Stimulated activated naive CD8-positive, alpha-beta T cell treated with anti-CD3 and anti-CD28 coated beads, Interleukin-15, amount 100 ng/mL, for 72 hours (primary cell): ENCODE results near the gene MTF2.
A peak's percentile ranks its signal among the peaks of the same experiment; 100 is the strongest.

Experiments used
- ATAC-seq: fragments of 150-1000 bp; cut with Tn5 transposase; 2 replicates; pipeline ENCODE4 v1.10.0; 2021; ENCODE audit warnings: mild to moderate bottlenecking, moderate library complexity
- DNase-seq, 2 donors: peaks; one replicate each; pipeline ENCODE4 v3.0.0; 2021 to 2022
- H3K27ac Mint-ChIP-seq, 2 donors: one replicate each; pipeline ENCODE4 v1.8.0; 2022; ENCODE audit warnings: mild to moderate bottlenecking in 2 of 2, mixed read lengths in 2 of 2, moderate library complexity in 2 of 2
- H3K27me3 Mint-ChIP-seq: one replicate; pipeline ENCODE4 v1.8.0; 2022; ENCODE audit warnings: mixed read lengths
- H3K4me1 Mint-ChIP-seq: one replicate; pipeline ENCODE4 v1.8.0; 2022; ENCODE audit warnings: mild to moderate bottlenecking, mixed read lengths
- H3K4me3 Mint-ChIP-seq, 2 donors: one replicate each; pipeline ENCODE4 v1.8.0; 2022; ENCODE audit warnings: mild to moderate bottlenecking in 2 of 2, mixed read lengths in 2 of 2, moderate library complexity in 1 of 2
- H3K9me3 Mint-ChIP-seq, 2 donors: one replicate each; pipeline ENCODE4 v1.8.0; 2022; ENCODE audit warnings: mixed read lengths in 2 of 2

The MTF2 gene

DNA sequence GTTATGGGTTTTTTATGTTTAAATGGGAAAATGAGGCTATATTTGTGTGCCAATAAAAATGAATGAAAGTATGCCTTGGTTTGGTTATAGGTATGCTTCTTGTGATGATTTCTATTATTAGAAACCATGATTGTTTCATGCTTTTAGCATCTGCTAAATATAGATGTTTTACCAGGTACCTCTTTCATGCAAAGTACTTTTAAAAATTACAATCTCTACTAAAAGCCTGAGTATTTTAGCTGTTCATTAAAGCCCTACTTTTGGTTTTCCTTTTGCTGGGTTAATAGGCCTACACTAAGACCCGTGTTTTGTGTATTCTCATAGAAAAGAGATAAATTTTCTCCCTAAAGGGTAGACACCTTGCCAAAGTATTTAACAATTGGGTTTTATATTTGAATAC is 32.0 kb downstream of the MTF2 start:
- DNase-seq (no peak), ATAC-seq (no peak)
- H3K4me3 Mint-ChIP-seq: no peak overlapping the region
- H3K9me3 Mint-ChIP-seq: peaks cover 7 to 25% of the 10 kb centered on the region in 2 donors
- no peak overlapping the region for H3K27ac Mint-ChIP-seq
- H3K4me1 Mint-ChIP-seq: peaks cover 29% of the 10 kb centered on the region
- no peaks in the 10 kb centered on the region for H3K27me3 Mint-ChIP-seq

DNA sequence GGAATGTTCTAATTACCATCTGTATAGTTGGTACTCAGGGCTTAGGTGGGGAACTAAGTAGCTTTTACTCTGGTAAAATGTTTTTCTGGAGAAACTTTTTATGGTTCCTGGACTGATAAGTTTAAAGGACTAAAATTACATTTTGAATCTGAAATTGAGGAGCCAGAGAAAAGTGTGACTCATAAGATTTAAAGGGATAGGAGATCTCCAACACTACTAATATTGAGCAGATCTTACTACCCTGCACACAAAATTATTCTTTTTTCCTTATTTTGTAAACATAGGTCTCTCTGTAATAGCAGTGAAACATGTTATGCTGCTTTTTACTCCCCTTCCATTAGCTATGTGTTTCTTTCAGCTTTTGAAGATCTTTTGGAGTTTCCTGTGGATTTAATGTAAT is 32.5 kb downstream of the MTF2 start:
- no peak for ATAC-seq

DNA sequence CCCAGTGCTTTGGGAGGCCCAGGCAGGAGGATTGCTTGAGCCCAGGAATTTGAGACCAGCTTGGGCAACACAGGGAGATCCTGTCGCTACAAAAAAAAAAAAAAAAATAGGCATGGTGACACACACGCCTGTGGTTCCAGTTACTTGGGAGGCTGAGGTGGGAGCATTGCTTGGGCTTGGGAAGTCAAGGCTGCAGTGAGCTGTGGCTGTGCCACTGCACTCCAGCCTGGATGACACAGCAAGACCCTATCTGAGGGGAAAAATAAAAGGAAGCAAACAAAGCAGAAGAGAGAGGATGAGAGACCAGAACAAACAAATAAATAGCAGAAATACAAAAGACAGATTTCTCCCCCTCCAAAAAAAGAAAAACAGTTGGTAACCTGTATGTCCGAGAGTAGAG is 34.0 kb downstream of the MTF2 start:
- H3K9me3 Mint-ChIP-seq: peaks cover 6 to 7% of the 10 kb centered on the region in 2 donors
- no peaks in the 10 kb centered on the region for H3K27me3 Mint-ChIP-seq
- no peak overlapping the region for H3K4me3 Mint-ChIP-seq
- H3K27ac Mint-ChIP-seq: no peak overlapping the region
- DNase-seq (no peak), ATAC-seq (no peak)
- H3K4me1 Mint-ChIP-seq: peaks cover 22% of the 10 kb centered on the region

More for the DNA sequence above, 32.5 kb downstream of the MTF2 start:
- Mint-ChIP-seq H3K27me3 (no peaks in the 10 kb centered on the region), H3K4me1 (peaks cover 29% of the 10 kb centered on the region), H3K4me3 (no peak overlapping the region), H3K9me3 (peaks cover 7 to 22% of the 10 kb centered on the region in 2 donors), H3K27ac (peak overlapping the region in 1 of 2 donors; percentile 48)
- DNase-seq: no peak

DNA sequence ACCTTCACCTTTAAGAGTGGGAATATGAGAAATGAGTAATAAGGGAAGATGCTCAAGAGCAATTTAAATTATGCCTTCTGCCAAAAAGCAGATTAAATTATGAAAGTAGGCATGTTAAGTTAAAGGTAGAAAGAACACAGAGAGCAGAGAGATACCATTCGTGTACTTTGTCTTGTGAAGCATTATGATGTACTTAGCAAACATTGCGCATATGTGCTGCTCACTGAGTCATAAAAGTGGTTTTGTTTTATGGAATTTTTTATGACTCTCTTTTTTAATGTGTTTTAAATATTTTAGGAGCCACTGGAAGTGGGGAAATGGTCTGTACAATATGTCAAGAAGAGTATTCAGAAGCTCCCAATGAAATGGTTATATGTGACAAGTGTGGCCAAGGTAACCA is 35.3 kb downstream of the MTF2 start:
- no peaks in the 10 kb centered on the region for H3K27me3 Mint-ChIP-seq
- no peak overlapping the region for H3K27ac Mint-ChIP-seq
- no peak for DNase-seq
- no peaks in the 10 kb centered on the region for H3K9me3 Mint-ChIP-seq
- no peak for ATAC-seq
- no peak overlapping the region for H3K4me3 Mint-ChIP-seq
- H3K4me1 Mint-ChIP-seq: peaks cover 13% of the 10 kb centered on the region

DNA sequence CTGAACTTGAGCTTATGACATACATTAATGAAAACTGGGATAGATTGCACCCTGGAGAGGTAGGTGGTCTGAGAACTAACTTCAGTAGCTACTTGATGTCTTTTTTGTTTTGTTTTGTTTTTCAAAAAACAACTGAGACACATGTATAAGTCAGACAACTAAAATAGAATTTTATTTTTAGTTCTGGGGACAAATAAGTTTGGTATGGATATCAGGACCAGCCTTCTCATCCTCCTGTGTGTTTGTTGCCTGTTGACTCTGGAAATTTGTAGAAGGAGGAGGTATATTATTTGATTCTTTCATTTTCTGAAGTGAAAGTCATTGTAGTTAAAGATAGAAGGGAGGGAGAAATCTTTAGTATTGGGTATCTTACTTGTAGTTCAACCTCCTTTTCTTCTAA is 41.5 kb downstream of the MTF2 start:
- ATAC-seq (no peak), DNase-seq (no peak)
- H3K27ac Mint-ChIP-seq: no peak overlapping the region
- no peak overlapping the region for H3K4me3 Mint-ChIP-seq
- H3K9me3 Mint-ChIP-seq: no peaks in the 10 kb centered on the region
- H3K4me1 Mint-ChIP-seq: no peaks in the 10 kb centered on the region
- H3K27me3 Mint-ChIP-seq: no peaks in the 10 kb centered on the region

DNA sequence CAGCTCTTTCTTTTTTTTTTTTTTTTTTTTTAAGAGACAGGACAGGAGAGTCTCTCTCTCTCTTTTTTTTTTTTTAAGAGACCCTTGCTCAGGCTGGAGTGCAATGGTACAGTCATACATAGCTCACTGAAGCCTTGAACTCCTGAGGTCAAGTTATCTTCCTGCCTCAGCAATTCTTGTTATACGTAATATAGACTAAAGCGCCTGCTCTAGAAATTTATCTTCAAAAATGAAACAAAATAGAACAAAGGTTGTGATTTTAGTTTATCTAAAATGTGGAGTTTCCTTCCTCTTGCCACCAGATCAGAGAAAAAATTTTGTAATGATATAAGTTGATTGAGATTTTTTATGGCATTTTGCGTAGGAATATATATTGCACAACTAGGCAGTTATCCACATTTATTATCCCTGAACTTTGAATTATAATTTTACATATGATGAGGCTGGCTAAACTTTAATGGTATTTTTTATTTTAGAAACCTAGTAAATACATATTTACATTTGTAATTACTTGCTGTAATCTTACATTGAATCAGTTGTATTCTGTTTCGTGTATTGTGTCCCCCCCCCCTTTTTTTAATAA is 44.2 kb downstream of the MTF2 start:
- no peak for ATAC-seq
- no peak overlapping the region for H3K27ac Mint-ChIP-seq

DNA sequence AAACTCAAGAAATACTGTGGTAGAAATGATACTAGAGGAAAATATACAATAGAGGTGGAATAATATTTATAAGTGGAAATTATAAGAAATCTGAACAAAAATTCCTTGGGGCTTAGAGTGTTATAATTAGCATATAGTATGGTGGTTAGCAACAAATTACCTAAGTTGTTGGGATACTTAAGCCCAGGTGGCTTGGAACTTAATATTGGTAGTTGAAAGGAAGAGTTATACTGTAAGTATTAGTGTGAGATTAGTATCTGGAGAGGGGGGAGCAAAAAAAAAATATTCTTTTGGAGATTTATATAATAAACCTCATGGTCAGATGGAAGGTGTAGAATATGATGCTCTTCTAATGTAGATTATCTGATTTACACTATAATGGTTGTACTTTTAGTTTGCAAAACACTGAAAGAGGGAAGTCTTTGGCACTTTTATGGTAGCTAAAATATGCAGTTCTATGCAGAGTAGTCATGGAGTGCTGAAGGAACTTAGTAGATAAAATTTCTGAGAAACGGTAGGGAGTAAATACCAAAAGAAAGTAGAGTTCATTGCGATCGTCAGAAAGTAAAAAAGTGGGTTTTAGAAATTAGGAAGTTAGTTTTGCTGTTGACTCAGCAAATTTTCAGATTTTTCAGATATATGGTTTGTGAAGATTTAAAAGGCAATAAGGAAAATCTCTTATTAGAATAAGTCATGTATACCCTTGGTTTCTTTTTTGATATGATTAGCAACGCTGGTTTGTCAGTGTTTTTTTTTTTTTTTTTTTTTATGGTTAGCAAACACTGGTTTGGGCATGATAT is 45.7 kb downstream of the MTF2 start:
- ATAC-seq: no peak
- no peaks in the 10 kb centered on the region for H3K4me1 Mint-ChIP-seq
- no peaks in the 10 kb centered on the region for H3K9me3 Mint-ChIP-seq
- DNase-seq: no peak
- no peaks in the 10 kb centered on the region for H3K27me3 Mint-ChIP-seq
- no peak overlapping the region for H3K4me3 Mint-ChIP-seq
- H3K27ac Mint-ChIP-seq: no peak overlapping the region

More for the DNA sequence above, 44.2 kb downstream of the MTF2 start:
- DNase-seq: no peak
- no peaks in the 10 kb centered on the region for H3K27me3 Mint-ChIP-seq
- H3K9me3 Mint-ChIP-seq: no peaks in the 10 kb centered on the region
- H3K4me3 Mint-ChIP-seq: no peak overlapping the region
- H3K4me1 Mint-ChIP-seq: no peaks in the 10 kb centered on the region

DNA sequence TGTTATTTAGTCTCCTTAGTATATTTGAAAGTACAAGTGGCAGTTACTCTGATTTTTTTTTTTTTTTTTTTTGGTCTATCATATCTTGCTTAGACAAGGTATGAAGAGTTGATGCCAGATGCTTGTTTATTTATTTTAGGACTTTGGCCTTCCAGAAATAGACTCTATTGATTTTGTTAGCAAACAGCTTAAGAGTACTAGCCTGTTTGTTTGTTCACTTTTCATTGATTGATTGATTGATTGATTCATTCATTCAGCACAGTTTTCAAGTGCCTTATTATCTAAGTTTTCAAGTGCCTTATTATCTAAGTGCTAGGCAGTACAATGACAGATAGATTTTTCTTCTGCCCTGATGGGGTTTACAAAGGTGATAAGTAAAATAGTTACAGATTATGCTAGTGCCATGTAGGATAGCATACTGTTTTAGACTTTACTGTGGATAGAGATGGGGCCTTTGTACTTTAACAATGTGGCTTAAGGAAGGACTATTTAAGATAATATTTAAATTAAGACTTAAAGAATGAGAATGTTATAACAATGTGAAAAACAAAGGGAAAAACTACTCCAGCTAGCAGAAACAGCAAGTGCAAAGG is 50.5 kb downstream of the MTF2 start:
- ATAC-seq: no peak
- no peaks in the 10 kb centered on the region for H3K4me1 Mint-ChIP-seq
- no peak overlapping the region for H3K4me3 Mint-ChIP-seq
- H3K27me3 Mint-ChIP-seq: no peaks in the 10 kb centered on the region
- DNase-seq: no peak
- no peak overlapping the region for H3K27ac Mint-ChIP-seq
- no peaks in the 10 kb centered on the region for H3K9me3 Mint-ChIP-seq

DNA sequence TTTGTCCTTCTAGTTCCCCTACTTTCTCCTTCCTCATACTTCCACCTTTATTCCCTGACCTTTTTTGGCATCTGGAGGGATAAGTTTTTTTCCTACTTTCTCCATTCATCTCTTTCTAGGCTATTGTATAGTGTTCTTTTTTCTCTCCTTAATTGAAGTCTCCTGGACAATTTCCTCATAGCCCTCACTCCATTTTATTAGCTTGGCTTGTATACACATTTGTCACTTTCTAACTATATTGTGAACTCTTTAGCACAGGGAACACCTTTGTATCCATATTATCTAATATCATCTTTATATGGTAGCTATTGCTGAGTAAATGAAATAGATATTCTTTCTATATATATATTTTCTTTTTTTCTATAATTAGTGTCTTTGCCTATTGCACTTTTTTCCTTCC is 53.6 kb downstream of the MTF2 start:
- no peaks in the 10 kb centered on the region for H3K4me1 Mint-ChIP-seq
- ATAC-seq (no peak), DNase-seq (no peak)
- H3K27ac Mint-ChIP-seq: no peak overlapping the region
- H3K4me3 Mint-ChIP-seq: no peak overlapping the region
- no peaks in the 10 kb centered on the region for H3K9me3 Mint-ChIP-seq
- no peaks in the 10 kb centered on the region for H3K27me3 Mint-ChIP-seq

DNA sequence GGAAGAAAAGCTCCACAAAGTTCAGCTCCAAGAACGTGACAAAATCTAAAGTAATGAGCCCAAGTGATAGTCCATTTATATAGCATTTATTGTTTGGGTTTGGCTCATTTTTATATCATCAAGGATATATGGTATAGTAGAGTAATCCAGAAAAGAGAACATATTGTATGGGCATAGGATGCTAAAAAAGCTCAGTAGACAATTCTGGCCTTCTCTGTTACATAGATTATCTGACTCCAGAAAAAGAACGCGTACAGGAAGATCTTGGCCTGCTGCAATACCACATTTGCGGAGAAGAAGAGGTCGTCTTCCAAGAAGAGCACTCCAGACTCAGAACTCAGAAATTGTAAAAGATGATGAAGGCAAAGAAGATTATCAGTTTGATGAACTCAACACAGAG is 57.4 kb downstream of the MTF2 start:
- ATAC-seq (no peak), DNase-seq (no peak)
- no peaks in the 10 kb centered on the region for H3K27me3 Mint-ChIP-seq
- H3K4me3 Mint-ChIP-seq: no peak overlapping the region
- H3K27ac Mint-ChIP-seq: no peak overlapping the region
- H3K4me1 Mint-ChIP-seq: no peaks in the 10 kb centered on the region
- no peaks in the 10 kb centered on the region for H3K9me3 Mint-ChIP-seq

DNA sequence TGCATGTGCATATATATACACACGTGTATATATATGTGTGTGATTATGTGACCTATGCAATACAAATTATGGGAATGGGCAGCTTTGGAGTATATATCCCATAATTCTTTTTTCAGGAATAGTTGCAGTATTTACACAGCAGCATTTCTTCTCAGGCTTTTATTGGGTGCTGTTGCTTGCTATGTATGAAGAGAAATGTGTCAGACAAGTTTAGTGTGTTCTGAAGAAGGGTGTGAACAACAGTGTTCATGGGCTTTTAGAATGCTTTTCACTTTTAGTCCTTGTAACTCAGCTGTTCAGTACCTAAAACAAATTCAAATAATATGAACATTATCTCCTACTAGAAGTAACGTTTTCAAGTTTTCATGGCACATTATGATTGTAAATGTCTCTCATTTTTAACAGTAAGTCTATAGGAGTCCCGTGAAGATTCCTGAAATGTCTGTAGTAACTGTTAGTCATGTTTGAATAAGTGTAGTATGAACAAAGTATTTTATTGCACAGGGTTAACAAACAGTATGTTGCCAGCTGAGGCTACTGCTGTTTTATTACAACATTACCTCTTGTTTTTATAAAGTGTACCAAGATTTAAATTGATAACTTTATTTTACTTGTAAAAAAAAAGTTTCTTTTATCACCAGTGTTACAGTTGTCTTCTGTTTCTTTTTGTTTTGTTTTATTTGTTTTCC is 58.7 kb downstream of the MTF2 start:
- H3K4me1 Mint-ChIP-seq: no peaks in the 10 kb centered on the region
- ATAC-seq: no peak
- no peaks in the 10 kb centered on the region for H3K9me3 Mint-ChIP-seq
- DNase-seq: no peak
- no peak overlapping the region for H3K27ac Mint-ChIP-seq
- H3K27me3 Mint-ChIP-seq: no peaks in the 10 kb centered on the region
- H3K4me3 Mint-ChIP-seq: no peak overlapping the region

DNA sequence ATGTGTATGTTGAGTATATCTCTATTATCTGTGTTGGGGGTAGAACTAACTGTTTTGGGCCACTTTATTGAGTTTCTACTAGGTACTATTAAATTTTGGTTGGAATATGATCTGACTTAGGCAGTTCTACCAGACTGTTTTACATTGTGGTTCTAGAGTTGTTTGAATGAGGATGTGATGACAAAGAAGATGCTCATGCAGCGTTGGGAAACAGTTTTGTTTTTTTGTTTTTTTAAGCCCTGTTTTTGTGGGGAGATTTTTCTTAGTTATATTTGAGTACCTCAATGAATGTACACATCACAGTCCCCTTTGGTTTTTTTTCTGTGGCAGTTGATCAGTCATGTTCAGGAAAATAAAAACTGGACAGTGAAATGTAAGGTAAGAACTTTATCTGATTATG is 61.0 kb downstream of the MTF2 start:
- DNase-seq: no peak
- Mint-ChIP-seq H3K27ac (peak overlapping the region in 1 of 2 donors; percentile 76), H3K27me3 (no peaks in the 10 kb centered on the region), H3K9me3 (no peaks in the 10 kb centered on the region), H3K4me3 (no peak overlapping the region), H3K4me1 (no peaks in the 10 kb centered on the region)
- ATAC-seq: no peak

DNA sequence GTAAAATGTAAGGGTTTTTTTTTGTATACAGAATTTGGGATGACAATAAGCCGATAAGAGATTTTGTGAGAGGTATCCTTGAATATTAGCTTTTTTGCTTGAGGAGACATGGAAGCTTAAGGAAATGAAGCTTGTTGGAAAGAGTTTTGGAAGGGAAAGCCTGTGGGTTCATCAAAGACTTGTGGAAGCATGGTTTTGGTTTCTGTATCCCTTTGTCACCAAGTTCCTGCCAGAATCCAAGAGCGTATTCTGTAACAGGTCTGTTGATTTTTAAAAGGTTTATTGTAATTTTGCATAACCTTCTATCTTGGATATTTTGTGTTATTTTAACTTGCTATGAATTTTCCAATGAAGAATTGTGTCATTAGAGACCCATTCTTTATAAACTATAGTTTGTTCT is 63.1 kb downstream of the MTF2 start:
- Mint-ChIP-seq H3K27me3 (no peaks in the 10 kb centered on the region), H3K4me1 (no peaks in the 10 kb centered on the region), H3K27ac (peak overlapping the region in 1 of 2 donors; percentile 12), H3K9me3 (no peaks in the 10 kb centered on the region), H3K4me3 (no peak overlapping the region)
- no peak for DNase-seq
- no peak for ATAC-seq

DNA sequence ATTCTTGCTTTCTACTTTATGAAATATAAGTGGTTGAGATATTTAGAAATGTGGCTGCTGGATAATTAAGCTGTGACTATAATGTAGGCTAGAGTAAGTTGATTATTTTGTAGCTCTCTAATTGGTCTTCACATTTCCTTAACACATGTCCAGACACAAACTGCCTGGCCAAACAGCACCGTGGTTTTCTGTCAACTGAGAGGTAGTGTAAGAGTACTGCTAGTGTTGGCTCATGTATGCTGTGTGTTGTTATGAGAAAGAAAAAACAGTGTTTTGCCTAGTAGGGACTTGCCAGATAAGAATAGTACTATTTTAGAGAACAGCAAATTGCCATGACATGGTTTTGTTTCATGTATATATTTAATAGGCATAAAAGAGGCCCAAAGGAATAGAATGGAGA is 64.1 kb downstream of the MTF2 start:
- Mint-ChIP-seq H3K9me3 (no peaks in the 10 kb centered on the region), H3K4me3 (no peak overlapping the region), H3K27me3 (no peaks in the 10 kb centered on the region), H3K27ac (no peak overlapping the region), H3K4me1 (no peaks in the 10 kb centered on the region)
- DNase-seq (no peak), ATAC-seq (no peak)

DNA sequence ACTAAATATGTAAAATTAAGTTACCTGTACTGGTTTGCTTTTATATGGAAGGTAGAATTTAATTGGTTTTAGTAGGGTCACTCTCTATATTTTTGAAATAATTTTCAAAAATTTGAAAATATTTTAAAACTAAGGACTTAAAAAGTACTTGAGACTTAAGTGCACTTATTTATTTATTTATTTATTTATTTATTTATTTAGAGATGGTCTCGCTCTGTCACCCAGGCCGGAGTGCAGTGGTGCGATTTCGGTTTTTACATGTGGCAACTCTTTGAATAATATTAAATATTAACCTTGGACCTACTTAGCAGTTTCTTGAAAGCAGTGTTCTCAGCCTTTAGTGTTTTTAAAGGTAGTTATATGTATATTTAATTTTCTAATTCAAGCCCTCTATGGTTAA is 64.7 kb downstream of the MTF2 start:
- Mint-ChIP-seq H3K4me1 (no peaks in the 10 kb centered on the region), H3K27me3 (no peaks in the 10 kb centered on the region), H3K27ac (no peak overlapping the region), H3K9me3 (no peaks in the 10 kb centered on the region), H3K4me3 (no peak overlapping the region)
- DNase-seq (no peak), ATAC-seq (no peak)

DNA sequence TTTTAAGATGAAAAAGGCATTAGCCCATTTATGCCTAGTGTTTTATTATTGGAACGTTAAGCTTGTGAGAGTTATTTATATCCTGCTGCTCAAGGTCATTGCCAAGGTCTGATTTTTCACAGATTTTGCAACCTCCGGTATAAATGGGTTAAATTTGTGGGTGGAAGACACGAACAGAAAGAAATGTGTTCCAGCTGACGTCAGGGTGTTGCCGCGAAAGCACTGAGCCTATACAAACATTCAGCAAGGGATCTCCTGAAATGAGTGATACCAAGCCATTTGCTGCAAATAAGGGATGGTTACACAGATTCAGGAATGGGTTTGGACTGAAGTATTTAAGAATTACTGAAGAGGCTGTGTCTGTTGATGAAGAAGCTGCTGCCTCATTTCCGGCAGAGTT is 68.9 kb downstream of the MTF2 start:
- Mint-ChIP-seq H3K9me3 (no peaks in the 10 kb centered on the region), H3K4me1 (peaks cover 6% of the 10 kb centered on the region), H3K27me3 (no peaks in the 10 kb centered on the region), H3K27ac (no peak overlapping the region), H3K4me3 (no peak overlapping the region)
- no peak for ATAC-seq
- DNase-seq: no peak
